Right cardiac atrium (tissue), 5 donors: ENCODE data around the gene RUFY4. TPM values are rescaled to one million over a fixed set of nuclear protein-coding genes. Genes with fewer than 3 reads are reported as not detected.

Source experiments
- ATAC-seq, 2 donors: fragments of 200-7000 bp; cut with Tn5 transposase; one replicate each; pipeline versions ENCODE4 v1.8.0 to v1.9.1; 2020; ENCODE audit warnings: moderate library complexity in 2 of 2, mild to moderate bottlenecking in 1 of 2
- DNase-seq, 3 donors: peaks; one replicate each; pipeline ENCODE4 v3.0.0-alpha.2; 2020
- H3K27ac ChIP-seq: one replicate; pipeline ENCODE4 v1.5.1; 2013; ENCODE audit warnings: mild to moderate bottlenecking, low read length, control low read depth, moderate library complexity
- H3K27me3 ChIP-seq: one replicate; pipeline ENCODE4 v1.6.1; 2013; ENCODE audit not compliant: control insufficient read depth, insufficient read depth
- H3K4me1 ChIP-seq: one replicate; pipeline ENCODE4 v1.6.1; 2013; ENCODE audit warnings: low read length; ENCODE audit not compliant: control insufficient read depth, insufficient read depth
- H3K4me3 ChIP-seq: one replicate; pipeline ENCODE4 v1.5.1; 2013; ENCODE audit warnings: low read length, control low read depth
- H3K9me3 ChIP-seq: one replicate; pipeline ENCODE4 v1.6.1; 2013; ENCODE audit warnings: low read length; ENCODE audit not compliant: control insufficient read depth
- WGBS: extraction: QIAGEN DNeasy Blood & Tissue Kit; methylation state at CpG from one replicate; pipeline ENCODE4 v1.1.7; 2013; 5-methylcytosine and 5-hydroxymethylcytosine counted together
- intact Hi-C, 4 donors: fragments of 100-400 bp; cut with DNase I; formaldehyde crosslinking; loops; one replicate each; pipeline versions ENCODE4 v1.11.0 to v1.14.0; 2022 to 2023
- polyA plus RNA-seq: library from polyadenylated mRNA; stranded (reverse); fragments of 200-250 nt; gene quantifications from one replicate; pipeline ENCODE4 v1.2.3, GENCODE V29; 2013
- total RNA-seq, 4 donors: library from RNA; stranded (reverse); fragmentation: NEBNext Ultra II Directional; extraction: Animal tissue kit (Norgen Biotek cat#: 25700); gene quantifications; one replicate each; pipeline ENCODE4 v1.2.1, GENCODE V29; 2021
- donor health status: healthy with polysubstance abuse.
- donor health status: DM: no; HTN: yes; CAD: no.
- donor health status: DM: no; HTN: no; CAD: no.
- donor health status: DM: no; HTN: yes; CAD: no; lungs with severe emphysema.
- donor health status: DM: yes; HTN: yes; CAD: no.

The RUFY4 gene
- total and polyA plus RNA-seq, 5 donors, result not detected

GRCh38 chr2:218074031-218074430 is 5.0 kb downstream of the RUFY4 start:
- no peak for DNase-seq
- Histone ChIP-seq H3K4me1 (no peaks in the 10 kb centered on the region), H3K27me3 (no peaks in the 10 kb centered on the region), H3K27ac (no peak overlapping the region), H3K4me3 (no peak overlapping the region), H3K9me3 (no peaks in the 10 kb centered on the region)
- intact Hi-C loops, result no loop called here
- ATAC-seq, result peak in 1 of 2 donors; percentile 40
- 59% methylated on average over 7 of the region's 7 CpGs for WGBS

GRCh38 chr2:218075975-218076811 is 7.1 kb downstream of the RUFY4 start:
- DNase-seq (peak in 1 of 3 donors; percentile 30), ATAC-seq (no peak)
- 83% methylated on average over 10 of the region's 10 CpGs for WGBS
- Histone ChIP-seq H3K9me3 (no peaks in the 10 kb centered on the region), H3K27ac (no peak overlapping the region), H3K27me3 (no peaks in the 10 kb centered on the region), H3K4me3 (no peak overlapping the region), H3K4me1 (no peaks in the 10 kb centered on the region)
- intact Hi-C loops, result no loop called here

DNA sequence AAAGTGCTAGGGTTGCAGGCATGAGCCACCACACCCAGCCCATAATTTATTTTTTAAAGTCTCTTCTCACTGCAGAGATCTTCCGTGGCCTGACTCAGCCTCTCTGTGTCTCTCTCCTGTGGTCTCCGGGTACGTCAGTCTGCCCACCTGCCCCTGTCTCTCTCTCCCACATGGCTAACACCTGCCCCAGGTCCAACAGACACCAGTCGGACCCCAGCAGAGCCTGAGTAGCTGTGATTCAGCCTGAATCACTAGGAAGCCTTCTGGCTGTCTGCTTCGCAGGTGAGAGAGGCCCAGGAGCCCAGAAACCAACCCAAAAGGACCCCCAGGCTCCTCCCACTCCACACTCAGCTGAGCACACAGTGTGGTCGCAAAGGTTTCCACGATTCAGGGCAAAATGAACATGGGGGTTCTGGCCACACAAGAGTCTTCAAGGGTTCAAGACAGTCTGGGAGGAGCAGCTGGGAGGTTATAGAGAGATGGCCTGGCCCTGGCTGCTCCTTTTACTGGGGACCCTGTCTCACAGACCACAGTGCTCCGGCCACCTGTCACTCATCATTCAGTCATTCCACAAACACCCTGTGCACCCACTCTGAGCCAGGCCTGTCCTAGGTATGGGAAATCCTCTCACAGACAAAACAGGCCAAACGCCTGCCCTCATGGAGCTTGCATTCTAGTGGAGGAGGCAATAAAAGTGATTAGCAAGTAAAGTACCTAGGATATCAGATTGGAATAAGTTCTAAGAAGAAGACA is 8.6 kb downstream of the RUFY4 start:
- DNase-seq (no peak), ATAC-seq (no peak)
- no peak overlapping the region for H3K27ac ChIP-seq
- intact Hi-C loops, result no loop called here
- no peaks in the 10 kb centered on the region for H3K27me3 ChIP-seq
- WGBS, result 82% methylated on average over 9 of the region's 9 CpGs
- no peak overlapping the region for H3K4me3 ChIP-seq
- H3K4me1 ChIP-seq, result no peaks in the 10 kb centered on the region
- H3K9me3 ChIP-seq, result no peaks in the 10 kb centered on the region

GRCh38 chr2:218079943-218080913 is 11.2 kb downstream of the RUFY4 start:
- intact Hi-C loops, result no loop called here
- no peak for ATAC-seq
- no peak overlapping the region for H3K4me3 ChIP-seq

DNA sequence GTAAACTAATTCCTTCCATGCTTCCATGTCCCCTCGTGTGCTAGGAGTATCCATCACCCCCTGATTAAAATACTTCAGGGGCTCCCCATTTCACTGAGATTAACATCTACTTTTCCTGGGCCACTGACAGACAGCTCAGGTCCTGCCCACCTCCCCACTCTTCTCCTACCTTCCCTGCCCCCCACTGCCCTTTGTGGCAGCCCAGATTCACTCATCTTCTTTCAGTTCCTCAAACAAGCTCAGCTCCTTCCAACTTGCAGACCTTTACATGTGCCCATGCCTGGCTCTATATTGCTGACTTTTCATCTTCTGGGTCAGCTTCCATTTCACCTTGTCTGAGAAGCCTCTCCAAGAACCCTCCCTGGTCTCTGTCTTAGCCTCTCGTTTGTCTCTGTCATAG is 12.0 kb downstream of the RUFY4 start:
- H3K27ac ChIP-seq, result no peak overlapping the region
- no peaks in the 10 kb centered on the region for H3K9me3 ChIP-seq
- intact Hi-C loops, result no loop called here
- no peaks in the 10 kb centered on the region for H3K27me3 ChIP-seq
- DNase-seq (no peak), ATAC-seq (no peak)
- WGBS, result 85% methylated on average over 2 of the region's 2 CpGs
- H3K4me3 ChIP-seq, result no peak overlapping the region
- H3K4me1 ChIP-seq, result no peaks in the 10 kb centered on the region

More at GRCh38 chr2:218079943-218080913, 11.2 kb downstream of the RUFY4 start:
- peak in 2 of 3 donors; percentile 39 to 43 for DNase-seq
- WGBS, result 65% methylated on average over 15 of the region's 15 CpGs
- H3K27ac ChIP-seq, result no peak overlapping the region
- no peaks in the 10 kb centered on the region for H3K27me3 ChIP-seq
- no peaks in the 10 kb centered on the region for H3K9me3 ChIP-seq
- H3K4me1 ChIP-seq, result no peaks in the 10 kb centered on the region

DNA sequence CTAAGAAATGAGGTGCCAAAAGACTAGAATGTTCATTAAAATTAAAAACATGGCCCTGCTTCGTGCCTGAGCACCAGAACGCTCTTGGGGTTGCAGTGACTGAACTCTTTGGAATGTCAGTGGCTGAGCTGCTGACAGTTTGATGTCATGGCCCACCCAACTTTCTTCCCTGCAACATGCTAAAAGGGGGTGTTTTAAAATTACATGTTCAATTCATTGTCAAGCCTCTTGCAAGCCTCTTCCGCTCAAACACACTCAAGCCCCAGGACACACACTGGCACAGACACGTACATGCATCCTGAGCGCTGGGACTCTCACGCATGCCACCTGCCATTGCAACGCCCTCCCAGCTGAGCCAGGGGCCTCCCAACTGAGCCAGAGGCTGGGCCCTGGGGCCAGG is 12.6 kb downstream of the RUFY4 start:
- DNase-seq (peak in 1 of 3 donors; percentile 32), ATAC-seq (no peak)
- intact Hi-C loops, result no loop called here
- H3K4me1 ChIP-seq, result no peaks in the 10 kb centered on the region
- H3K9me3 ChIP-seq, result no peaks in the 10 kb centered on the region
- H3K27ac ChIP-seq, result no peak overlapping the region
- WGBS, result 80% methylated on average over 7 of the region's 7 CpGs
- no peaks in the 10 kb centered on the region for H3K27me3 ChIP-seq
- H3K4me3 ChIP-seq, result no peak overlapping the region

DNA sequence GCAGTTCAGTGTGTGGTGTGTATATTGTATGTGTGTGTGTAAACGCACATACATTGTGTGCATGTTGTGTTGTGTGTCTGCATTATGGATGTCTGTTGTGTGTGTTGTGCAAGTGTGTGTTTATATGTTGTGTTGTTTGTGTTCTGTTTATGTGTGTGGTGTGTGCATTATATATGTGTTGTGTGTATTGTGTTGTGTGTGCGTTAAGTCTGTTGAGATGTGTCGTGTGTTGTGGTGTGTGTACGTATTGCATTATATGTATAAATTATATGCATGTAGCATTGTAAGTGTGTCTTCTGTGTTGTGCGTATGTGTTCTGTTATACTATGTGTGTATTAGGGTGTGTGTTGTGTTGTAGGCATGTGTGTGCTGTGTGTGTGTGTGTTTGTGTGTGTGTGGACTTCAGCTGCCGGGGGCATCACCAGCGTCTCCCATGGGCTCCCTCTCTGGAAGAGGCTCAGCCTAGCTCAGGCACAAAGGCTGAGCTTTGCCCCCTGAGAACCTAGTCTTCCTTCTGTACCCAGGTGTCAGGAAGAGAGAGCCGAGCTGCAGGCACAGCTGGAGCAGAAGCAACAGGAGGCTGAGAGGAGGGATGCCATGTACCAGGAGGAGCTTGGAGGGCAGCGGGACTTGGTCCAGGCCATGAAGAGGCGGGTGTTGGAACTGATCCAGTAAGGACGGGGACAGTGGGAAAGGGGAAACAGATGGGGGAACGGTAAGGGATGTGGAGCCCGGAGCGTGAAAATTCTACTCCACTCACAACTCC is 13.7 kb downstream of the RUFY4 start:
- intact Hi-C loops, result no loop called here
- H3K4me1 ChIP-seq, result no peaks in the 10 kb centered on the region
- WGBS, result 66% methylated on average over 14 of the region's 14 CpGs
- no peaks in the 10 kb centered on the region for H3K9me3 ChIP-seq
- H3K4me3 ChIP-seq, result no peak overlapping the region
- H3K27me3 ChIP-seq, result no peaks in the 10 kb centered on the region
- DNase-seq, result peak in 1 of 3 donors; percentile 33
- H3K27ac ChIP-seq, result no peak overlapping the region
- ATAC-seq, result no peak

GRCh38 chr2:218083352-218083676 is 14.3 kb downstream of the RUFY4 start:
- 81% methylated on average over 3 of the region's 3 CpGs for WGBS
- H3K27ac ChIP-seq, result no peak overlapping the region
- no peak for ATAC-seq

GRCh38 chr2:218086478-218086877 is 17.4 kb downstream of the RUFY4 start:
- DNase-seq (no peak), ATAC-seq (no peak)
- intact Hi-C loops, result no loop called here
- H3K4me1 ChIP-seq, result no peaks in the 10 kb centered on the region
- H3K4me3 ChIP-seq, result no peak overlapping the region
- no peak overlapping the region for H3K27ac ChIP-seq
- no peaks in the 10 kb centered on the region for H3K9me3 ChIP-seq
- H3K27me3 ChIP-seq, result no peaks in the 10 kb centered on the region

More at GRCh38 chr2:218083352-218083676, 14.3 kb downstream of the RUFY4 start:
- no peak for DNase-seq
- intact Hi-C loops, result no loop called here
- Histone ChIP-seq H3K4me1 (no peaks in the 10 kb centered on the region), H3K4me3 (no peak overlapping the region), H3K9me3 (no peaks in the 10 kb centered on the region), H3K27me3 (no peaks in the 10 kb centered on the region)

DNA sequence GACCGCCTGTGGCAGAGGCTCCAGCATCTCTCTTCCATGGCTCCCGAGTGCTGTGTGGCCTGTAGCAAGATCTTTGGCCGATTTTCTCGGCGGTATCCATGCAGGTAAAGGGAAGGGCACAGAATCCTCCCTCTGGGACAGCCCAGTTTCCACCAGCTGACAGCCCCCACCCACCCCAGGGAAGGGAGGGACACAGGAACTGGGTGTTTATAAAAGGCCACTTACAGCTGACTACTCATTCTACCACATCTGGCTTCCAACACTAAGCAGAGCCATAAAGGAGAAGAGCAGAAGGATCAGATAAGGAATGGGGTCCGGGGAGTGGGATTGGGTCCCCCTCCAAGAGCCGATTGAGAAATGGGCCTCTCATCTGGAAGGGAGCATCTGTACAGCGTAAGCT is 20.2 kb downstream of the RUFY4 start:
- intact Hi-C loops, result no loop called here
- DNase-seq (no peak), ATAC-seq (no peak)
- no peak overlapping the region for H3K4me3 ChIP-seq
- no peak overlapping the region for H3K27ac ChIP-seq
- no peaks in the 10 kb centered on the region for H3K9me3 ChIP-seq
- H3K27me3 ChIP-seq, result no peaks in the 10 kb centered on the region
- WGBS, result 82% methylated on average over 8 of the region's 8 CpGs
- no peaks in the 10 kb centered on the region for H3K4me1 ChIP-seq
